GM21619 (cell line): ENCODE measurements around the gene B3GALT5.

Experiments
- ATAC-seq: cut with Tn5 transposase; IDR thresholded peaks from one replicate; pipeline ENCODE4 v1.9.1; 2021; ENCODE audit not compliant: unreplicated experiment

B3GALT5 gene

DNA sequence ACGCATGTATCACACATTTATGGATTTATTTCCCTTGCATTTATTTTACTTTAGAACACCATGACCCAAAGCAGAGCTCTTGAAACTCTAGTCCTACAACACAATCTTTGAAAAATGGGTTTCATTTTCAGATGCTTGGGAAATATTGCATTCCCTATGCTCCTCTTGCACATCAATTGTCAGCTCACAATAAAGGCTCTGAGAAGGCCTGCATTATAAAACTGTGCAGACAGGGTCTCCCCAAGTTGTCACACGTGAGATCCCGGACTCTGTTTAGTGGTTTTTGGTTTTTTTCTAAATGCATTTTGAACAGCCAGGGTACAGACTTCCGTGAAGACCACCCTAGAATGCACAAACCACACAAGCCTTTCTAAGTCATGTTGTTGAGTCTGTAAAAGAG, 9.9 kb upstream of the B3GALT5 start:
- ATAC-seq, result no peak

DNA sequence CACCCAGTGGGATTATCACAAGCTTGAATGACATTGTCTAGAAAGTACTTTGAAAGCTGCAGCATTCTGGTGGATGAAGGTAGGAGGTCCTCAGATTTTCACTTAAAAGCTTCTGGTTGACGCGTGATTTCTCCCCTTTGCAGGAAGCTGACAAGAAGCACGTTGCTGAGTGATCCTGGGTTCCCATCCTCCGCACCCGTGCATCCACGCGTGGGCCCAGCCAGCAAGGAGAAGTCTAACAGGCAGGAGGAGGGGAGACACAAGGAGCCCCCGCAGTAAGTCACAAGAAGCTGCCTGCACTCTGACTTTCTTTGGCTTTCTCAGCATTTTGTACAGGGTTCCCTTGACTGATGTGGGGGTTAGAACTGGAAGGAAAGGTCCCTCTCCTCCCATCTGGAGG, 7.8 kb upstream of the B3GALT5 start:
- no peak for ATAC-seq

DNA sequence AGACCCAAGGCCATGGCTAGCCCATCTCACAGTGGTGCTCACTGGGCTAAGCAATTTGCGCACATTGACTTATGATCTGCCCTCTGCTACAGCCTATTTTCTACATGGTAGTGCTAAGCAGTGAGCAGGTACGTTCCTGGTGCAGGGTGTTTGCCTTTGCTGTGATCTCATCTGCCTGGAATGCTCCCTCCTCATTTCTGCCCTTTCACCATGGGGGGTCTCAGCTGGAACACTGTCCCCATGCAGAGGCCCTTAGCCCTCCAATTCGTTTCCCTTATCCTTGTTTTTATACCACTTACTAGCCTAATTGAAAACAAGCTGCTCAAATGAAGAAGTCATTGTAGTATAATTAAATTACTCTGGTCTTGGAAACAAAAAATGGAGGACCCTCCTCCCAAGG, 2.0 kb upstream of the B3GALT5 start:
- ATAC-seq, result no peak

DNA sequence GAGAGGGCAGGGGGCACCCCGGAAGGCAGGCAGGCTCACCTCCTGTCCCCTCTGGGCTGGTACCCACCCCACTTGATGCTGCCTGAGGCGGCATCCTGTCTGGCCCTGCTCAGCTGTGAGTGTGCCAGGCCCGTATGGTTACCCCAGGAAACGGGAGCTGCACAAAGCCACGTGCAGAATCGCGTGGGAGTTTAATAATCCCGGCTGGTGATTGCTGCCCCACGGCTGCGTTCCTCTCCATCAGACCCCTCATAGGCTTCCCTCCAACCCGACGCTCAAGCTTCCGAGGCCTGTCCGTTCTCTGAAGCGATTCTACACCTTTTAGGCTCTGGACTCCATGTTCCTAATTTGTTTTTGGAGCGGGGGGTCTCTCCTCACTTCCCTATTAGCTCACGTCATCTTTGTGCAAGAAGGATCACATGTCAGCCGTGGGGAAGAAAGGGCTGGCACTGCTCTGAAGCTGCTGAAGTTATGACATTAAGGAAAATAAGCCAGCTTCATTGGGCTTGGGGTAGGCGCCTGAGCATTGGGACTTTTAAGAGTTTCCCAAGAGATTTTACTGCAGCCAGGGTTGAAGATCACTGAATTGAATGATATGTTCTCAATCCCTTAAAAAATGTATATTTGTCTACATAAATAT, 1.1 kb upstream of the B3GALT5 start:
- no peak for ATAC-seq

DNA sequence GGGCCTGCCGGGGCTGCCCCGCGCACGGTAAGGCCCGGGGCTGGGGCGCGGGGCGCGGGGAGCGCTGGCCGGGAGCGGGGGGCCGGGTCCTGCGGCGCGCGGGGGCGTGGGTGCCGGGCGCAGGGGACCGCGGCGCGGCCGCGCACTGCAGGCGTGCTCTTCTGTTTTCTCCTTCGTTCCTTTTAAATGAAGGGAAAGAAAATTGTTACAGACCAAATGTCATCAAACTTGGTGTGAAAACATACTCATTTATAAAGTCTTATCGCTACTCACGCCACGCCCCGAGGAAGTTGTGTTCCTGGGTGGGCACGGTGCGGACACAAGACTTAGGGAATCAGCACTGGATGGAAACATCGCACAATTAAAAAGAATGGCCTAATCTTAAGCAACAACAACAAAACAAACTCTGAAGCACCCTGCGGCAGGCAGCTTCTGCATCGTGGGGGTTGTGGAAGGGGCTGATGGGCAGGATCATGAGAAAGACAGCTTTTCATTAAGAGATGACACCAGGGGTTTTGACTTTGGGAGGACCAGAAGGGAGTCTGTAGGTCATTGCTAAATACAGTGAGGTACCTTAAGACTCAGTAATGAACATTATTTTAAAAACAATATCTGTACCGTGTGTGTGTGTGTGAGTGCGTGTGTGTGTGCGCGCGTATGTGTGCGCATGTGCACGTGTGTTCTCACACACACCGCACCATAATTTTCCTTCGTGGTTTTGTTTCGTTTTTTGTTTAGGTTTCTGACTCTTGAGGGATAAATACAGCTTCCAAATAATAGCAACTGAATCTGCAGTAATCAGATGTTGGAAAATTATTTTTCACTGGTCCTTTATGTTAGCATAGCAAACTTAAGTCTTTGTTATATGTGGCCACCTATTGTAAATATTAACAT, 548 bp downstream of the B3GALT5 start:
- ATAC-seq, result no peak

DNA sequence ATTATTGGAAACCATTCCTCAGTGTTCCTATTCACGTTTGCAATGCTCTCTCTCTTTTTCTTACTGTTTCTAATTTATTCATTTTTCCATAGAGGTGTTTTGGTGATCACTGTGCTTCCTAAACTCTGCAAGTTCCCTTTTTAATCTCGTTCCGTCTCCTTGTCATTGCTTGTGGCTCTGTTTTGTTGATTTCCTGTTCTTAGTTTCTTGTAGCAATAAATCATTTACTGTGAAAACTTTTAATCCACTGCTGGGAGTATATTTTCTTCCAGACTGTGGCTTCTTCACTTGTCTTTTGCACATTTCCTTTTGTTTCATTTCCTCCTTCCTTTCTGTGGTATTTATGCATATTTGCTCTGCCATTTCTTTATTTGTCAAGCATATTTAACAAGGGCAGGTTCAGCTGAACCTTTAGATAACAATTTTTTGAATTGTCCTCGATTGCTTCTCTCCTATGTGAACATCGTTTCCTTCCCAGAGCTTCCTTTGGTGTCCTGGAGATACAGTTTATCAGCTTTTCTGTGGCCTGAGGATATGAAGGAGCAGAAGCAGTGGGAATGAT, 3.6 kb downstream of the B3GALT5 start:
- no peak for ATAC-seq

DNA sequence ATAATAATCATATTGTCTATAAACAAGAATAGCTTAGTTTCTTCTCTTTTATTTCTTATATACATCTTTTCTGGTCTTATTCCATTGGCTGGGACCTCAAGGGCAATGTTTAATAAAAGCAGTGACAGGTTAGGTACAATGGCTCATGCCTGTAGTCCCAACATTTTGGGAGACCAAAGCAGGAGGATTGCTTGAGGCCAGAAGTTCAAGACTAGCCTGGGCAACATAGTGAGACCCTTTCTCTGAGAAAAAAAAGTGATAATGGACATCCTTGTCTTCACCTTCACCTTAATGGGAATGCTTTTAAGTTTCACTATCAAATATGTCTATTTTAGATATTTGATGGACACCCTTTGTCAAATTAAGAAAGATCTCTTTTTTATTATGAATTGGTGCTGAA, 8.1 kb downstream of the B3GALT5 start:
- ATAC-seq, result no peak

DNA sequence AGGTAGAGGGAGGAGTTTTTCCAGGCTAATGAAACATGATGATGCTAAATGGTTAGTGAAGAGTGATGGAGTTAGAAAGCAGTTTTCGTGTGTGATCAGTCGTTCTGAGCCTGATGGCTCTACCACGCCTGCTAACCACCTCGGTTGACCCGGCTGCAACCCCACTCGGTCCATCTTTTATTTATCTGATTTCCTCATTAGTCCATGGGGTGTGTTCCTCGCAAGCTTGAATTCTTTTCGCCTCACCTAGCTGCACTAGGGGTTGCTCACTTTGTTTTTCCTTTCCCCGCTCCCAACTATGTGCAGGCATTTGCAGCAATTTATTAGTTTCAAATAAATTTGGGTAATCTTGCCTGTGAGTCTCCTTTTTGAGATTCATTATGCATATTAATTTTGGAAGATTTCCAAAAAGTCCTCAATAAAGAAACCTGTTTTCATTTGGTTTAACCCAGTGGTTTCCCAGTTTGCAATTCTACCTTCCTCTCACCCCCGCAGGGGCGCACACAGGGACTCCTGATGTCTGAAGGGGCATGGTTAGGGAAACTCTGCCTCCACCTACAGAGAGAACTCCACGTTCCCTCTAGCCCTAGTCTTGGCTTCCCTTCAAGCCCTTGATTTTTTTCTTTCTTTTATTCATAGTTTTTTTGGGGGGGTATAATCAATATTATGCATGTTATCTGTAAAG, 12.6 kb downstream of the B3GALT5 start:
- ATAC-seq, result no peak

DNA sequence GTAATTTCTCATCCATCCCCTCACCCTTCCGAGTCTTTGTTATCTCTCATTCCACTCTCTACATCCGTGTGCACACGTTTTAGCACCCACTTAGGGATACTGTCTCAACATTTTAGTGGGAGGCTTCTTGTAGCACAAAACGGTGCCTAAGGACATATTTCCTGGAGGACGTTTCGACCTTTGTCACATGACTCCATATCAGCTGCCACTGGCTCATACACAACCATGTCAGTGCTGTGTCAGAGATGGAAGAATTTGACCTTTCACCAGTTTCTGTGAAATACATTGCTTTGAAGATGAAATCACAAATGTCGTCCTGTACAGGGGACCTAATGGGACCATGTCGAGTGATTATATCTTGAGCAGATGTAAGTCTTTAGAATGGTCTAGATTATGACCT, 15.6 kb downstream of the B3GALT5 start:
- ATAC-seq, result no peak

DNA sequence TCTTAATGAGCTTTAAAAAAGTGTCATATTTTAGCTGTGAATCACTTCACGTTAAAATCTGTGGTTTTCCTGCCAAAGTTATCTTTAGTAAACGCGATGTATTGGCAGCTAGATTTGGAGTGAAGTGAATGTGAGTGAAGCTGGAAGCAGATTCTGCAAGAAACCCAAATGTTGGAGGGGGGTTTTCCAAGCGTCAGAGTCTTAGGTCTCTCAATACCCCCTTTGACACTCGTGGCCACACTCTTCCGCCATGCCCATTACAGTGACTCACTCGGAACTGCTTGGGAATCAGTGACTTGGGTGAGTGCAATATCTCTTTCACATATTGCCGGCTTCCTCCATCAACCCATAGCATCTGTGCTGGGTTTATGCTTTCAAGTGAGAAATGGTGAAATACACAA, 17.5 kb downstream of the B3GALT5 start:
- ATAC-seq, result no peak

DNA sequence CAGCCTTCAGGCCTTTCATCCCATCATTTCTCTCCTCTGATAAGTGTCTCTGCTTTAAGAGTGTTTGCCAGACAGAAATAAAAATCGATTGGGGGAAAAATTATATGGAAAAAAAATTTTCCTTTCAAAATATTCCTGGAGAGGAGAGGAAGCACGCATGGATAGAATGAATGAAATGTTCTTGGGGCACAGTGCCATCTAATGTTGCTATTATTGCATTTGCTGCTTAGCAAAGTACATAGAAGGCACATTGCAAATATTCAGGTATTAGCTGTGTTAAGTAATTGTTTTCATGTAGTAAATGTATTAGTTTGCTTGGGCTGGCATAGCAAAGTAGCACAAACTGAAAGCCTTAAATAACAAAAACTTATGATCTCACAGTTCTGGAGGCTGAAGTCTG, 18.1 kb downstream of the B3GALT5 start:
- ATAC-seq, result no peak

DNA sequence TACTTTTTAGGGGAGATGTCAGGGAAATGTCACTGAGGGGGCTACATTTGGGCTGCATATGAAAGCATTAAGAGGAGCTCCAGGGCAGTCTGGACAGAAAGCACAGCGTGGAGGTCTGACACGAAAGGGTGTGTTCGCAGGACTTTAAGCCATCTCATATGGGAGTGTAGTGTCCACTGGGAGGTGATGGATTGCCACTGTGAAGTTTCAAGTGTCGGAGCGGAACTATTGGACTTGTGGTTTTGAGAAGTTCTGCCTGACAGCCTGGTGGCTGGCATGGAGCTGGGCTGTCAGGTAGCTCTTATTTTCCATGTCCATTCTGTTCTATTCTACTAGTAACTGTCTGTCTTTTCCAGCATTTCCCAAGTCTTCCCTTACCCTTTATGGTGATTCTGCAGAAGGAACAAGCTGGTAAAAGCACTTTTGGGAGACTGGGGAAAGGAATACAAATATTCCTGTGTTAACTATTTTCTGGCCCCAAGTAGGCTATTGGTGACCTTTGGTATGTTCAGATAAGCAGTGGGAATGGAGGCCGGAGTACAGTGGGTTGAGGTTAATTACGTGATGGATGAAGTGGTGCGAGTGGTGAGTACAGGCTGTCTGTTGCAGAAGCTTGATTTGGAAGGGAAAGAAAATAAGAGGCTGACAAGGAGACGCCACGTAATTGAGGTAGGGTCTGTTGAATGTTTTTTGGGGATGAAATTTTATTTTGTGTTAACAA, 19.3 kb downstream of the B3GALT5 start:
- no peak for ATAC-seq

DNA sequence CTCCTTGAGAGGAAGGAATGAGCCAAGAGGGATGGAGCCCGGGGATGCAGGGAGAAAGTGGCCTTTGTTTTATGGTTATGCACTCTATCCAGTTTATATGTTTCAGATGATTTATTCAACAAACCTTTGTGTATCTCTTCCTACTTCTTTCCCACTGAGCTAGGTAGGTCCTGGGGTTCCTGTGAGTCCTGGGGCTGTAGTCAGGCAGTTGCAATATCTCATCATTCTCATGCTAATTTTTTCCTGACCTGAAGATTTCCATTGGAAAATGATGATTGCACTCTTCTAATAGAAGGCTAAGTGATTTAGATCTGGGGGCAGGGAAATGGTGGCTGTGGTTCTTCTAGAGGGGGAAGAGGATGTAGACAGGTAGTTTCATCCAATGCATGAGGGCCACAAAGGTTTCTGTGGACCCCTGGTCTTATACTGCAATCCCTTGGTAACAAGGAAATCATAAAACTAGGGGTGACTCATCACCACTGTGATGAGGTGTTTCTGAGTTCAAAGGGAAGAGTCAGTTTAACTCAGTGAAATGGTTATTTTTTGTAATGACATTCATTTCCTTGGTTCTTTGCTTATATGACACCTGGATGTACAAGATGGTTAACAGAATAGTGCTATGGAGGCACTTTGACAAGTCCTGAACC, 20.2 kb downstream of the B3GALT5 start:
- no peak for ATAC-seq

DNA sequence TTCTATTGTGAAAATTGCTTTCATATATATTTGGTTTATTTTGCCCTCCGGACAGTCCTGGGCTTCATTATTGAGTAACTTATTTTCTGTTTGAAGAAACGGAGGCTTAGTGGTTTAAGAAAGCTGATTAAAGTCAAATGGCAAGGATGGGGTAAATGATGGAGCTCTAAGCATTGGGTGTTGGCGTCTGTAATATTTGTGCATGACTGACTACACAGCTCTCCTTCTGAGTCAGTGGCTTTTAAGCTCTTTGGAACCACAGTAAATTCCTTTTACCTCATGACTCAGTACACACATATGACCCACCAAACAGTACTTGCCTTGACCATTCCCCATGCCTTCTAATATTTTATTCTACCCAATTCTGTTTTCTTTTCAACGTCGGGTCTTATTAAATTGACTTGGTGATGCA, 21.0 kb downstream of the B3GALT5 start:
- ATAC-seq, result no peak

DNA sequence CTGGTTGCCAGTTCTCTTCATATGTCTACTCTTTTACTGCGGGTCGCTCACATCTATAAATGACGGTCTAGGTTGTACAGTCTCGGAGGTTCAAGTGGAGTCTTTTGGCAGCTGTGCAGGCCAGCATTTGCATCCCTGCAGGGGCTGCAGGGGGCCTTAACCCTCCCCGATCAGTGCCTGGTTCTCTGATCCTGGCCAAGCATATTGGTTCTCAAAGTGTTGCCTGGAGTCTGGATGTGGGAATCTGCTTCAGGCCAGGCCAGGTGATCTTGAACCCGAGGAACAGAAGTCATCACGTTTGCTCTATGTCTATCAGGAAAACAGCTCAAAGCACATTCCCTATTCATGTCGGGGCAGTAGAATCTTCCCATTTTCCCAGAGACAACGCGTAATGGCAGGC, 21.8 kb downstream of the B3GALT5 start:
- ATAC-seq, result no peak

DNA sequence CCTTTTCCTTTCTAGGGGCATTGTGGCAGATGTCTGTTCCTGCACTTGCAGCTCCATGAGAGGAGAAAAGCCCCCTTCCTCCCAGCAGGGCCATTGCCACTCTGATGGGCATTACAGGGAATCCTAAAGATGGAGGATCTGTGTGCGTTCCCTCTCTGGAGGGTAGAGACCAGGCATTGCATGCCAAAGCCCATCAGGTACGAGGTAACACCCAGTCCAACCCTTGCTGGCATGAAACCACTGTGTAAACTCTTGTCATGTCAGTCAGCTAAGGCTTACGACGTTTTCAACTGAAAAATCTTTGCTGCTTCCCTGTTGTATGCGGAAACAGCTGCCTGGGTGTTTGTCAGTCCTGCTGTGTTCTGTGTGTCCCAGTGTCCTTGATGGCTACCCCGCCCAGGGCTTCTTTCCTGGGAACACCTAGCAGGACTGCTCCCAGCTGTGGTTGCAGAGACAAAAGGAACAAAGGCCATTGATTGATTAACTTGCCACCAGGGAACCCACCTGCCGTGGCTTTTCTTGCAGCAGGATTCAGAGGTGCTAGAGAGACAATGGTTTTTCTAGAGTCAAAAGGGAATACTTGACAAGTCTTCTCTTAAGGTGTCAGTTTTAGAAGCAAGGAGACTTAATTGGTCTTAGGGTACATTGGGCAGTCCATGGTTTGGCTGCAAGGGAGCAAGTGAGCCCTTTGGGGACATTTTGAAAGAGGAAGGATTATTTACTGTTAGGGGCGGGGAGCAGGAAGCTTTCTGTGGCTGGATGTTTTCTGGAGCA, 24.6 kb downstream of the B3GALT5 start:
- no peak for ATAC-seq

DNA sequence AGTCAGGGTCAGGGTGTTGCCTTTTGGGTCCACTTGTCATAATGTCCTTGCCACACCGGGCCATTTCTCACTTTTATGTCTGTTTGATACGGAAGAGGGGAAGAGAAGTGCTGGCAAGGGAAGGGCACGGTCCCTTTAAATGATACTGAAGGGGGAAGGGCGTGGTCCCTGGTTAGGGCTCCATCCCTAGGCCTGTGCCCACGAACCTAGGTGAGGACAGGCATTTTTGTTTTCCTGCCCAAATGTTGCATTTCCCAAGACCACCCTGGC, 25.2 kb downstream of the B3GALT5 start:
- no peak for ATAC-seq

DNA sequence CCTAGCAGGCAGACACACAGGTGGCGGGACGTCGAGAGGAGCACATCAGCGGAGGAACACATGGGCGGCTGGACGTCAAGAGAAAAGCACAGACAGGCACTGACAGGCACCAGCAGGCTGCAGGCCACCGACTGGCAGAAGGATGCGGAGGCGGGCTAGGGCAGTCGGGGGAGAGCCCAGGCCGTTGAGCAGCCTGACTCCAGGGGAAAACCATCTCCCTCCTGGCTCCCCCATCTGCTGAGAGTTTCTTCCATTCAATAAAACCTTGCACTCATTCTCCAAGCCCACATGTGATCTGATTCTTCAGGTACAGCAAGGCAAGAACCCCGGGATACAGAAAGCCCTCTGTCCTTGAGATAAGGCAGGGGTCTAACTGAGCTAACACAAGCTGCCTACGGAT, 25.5 kb downstream of the B3GALT5 start:
- ATAC-seq, result no peak

DNA sequence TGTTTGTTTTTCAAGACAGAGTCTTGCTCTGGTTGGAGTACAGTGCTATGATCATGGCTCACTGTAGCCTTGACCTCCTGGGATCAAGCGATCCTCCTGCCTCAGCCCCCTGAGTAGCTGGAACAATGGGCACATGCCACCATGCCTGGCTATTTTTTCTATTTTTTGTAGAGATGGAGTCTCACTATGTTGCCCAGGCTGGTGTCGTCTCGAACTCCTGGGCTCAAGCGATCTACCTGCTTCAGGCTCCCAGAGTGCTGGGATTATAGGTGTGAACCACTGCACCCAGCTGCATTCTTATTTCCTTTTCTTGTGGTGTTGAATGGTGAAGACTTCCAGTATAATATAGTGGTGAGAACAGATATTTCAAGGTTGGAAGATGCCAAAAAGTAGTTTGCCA, 28.0 kb downstream of the B3GALT5 start:
- no peak for ATAC-seq

DNA sequence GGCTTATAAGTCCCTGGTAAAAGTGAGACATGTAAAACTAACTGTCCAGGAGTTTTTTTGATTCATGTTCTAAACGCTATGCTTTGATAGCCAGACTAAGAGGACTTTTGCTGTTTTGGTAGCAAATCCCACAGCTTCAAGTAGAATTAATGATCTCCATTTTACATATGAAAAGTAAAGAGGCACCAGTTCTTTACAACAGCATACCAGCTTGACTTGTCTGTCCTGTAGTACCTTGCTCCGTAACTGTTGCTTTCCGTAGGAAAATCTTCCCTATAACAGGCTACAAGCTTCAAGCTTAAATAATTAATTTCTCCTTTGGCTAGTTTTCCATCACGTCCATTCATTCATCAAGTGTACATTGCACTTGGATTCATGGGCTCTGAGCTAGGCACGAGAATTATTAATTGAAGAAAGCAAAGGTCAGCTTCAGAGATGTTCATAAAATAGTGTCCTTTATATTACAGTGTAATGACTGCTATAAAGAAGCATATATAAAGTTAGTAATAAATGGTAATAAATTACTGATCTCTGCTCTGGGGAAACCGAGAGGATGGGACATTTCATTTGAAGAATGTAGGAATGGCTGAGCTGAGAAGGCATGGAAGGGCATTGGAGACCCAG, 29.2 kb downstream of the B3GALT5 start:
- ATAC-seq, result no peak
